Kidney epithelial cell (primary cell): ENCODE data around the gene GSTM3. TPM values are rescaled to one million over a fixed set of nuclear protein-coding genes. Genes with fewer than 3 reads are reported as not detected.

Source experiments
- DNase-seq: peaks from one replicate; pipeline ENCODE4 v3.0.0-alpha.2; 2010; ENCODE audit warnings: low read depth
- H3K27me3 ChIP-seq: 2 replicates; pipeline ENCODE4 v1.6.0; 2011; ENCODE audit warnings: low read length; ENCODE audit not compliant: control insufficient read depth, insufficient read depth
- H3K36me3 ChIP-seq: 2 replicates; pipeline ENCODE4 v1.5.1; 2011; ENCODE audit warnings: low read length; ENCODE audit not compliant: control insufficient read depth, insufficient read depth
- H3K4me3 ChIP-seq: 2 replicates; pipeline ENCODE4 v1.5.1; 2011; ENCODE audit warnings: low read depth, mild to moderate bottlenecking, control low read depth, low read length
- CTCF ChIP-seq: IDR thresholded peaks from 2 replicates; pipeline ENCODE4 v1.5.1; 2011; ENCODE audit warnings: mild to moderate bottlenecking, moderate library complexity, low read length, control low read depth, inconsistent platforms; ENCODE audit not compliant: insufficient read depth, poor library complexity, severe bottlenecking
- total RNA-seq: library from RNA; depleted of rRNA; stranded (reverse); fragments of >200 nt; gene quantifications from 2 replicates; pipeline ENCODE4 v1.2.3, GENCODE V29; 2015

The GSTM3 gene
- total RNA-seq, 1 donor from 2014 or later = 30.3 TPM

DNA sequence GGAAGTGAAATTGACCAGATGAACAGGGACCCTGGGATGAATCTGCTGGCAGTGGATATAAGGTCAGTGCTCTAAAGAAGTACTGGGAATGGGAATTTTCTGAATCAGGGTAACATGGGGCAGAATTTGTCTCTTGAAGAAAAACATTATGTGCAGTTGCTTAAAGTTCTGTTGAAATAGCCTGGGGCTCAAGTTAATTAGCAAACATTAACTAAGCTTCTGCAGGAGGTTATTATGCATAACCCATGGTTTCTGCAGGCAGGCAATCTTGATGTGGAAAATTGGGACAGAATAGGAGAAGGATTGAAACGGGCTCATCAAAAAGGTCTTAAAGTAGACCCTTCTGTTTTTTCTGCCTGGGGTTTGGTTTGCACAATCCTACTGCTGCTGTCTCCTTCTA is 14.8 kb downstream of the GSTM3 start:
- Histone ChIP-seq H3K27me3 (no peaks in the 10 kb centered on the region), H3K36me3 (no peaks in the 10 kb centered on the region), H3K4me3 (no peak overlapping the region)
- TF ChIP-seq CTCF = no peak
- no peak for DNase-seq

DNA sequence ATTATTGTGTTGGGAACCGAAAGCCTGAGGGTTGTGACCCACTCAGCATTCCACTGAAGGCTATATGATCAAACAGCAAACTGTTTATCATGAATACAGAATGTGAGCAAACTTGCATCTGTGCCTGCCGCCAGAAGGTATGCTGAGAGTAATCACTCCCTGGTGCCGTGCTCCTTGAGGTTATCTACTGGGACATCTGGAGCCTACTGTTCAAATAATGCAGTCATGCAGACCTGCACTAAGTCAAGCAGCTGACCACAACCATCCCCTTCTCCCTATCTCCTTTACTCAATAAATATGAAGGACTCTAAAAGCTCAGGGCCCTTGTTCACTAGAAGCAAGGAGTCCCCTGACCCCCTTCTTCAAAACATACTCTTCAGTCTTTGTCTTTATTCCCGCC is 15.3 kb downstream of the GSTM3 start:
- H3K36me3 ChIP-seq = no peaks in the 10 kb centered on the region
- no peak for DNase-seq
- no peaks in the 10 kb centered on the region for H3K27me3 ChIP-seq
- H3K4me3 ChIP-seq = no peak overlapping the region
- TF ChIP-seq CTCF = no peak

GRCh38 chr1:109724933-109725332 is 15.9 kb downstream of the GSTM3 start:
- Histone ChIP-seq H3K4me3 (no peak overlapping the region), H3K36me3 (no peaks in the 10 kb centered on the region), H3K27me3 (no peaks in the 10 kb centered on the region)
- no peak for DNase-seq
- TF ChIP-seq CTCF = no peak

DNA sequence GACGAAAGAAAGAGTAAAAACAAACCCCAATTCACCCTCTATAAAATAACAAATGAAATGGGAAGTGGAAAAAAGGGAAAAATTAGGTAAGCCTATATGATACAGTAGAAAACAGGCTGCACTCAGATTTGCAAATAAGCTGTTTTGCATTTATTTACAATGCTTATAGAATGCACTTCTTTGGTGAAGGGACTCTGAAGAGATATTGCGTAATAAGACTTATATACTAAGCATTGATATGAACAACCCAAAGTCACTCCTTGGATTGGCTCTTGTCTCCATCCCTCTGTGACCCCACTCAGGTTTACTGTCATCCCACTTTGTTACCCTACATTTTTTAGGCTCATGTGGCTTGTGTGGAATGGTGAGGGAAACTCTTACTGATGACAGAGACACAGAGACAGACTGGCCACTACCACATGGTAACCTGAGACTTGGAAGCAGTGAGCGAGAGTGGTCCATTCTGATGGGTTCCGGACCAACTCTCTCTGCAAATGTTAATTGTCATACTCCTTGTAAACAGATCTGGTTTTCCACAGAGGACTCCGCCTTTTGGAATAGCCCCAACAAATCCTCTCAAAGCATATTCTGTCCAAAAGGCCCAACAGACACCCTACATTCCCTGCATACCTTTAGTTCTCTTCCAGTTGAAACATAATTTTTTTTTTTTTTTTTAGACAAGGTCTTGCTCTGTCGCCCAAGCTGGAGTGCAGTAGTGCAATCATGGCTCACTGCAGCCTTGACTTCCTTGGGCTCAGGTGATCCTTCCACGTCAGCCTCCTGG is 17.7 kb downstream of the GSTM3 start:
- TF ChIP-seq CTCF = no peak
- Histone ChIP-seq H3K27me3 (no peaks in the 10 kb centered on the region), H3K4me3 (no peak overlapping the region), H3K36me3 (no peaks in the 10 kb centered on the region)
- DNase-seq = no peak

- Histone ChIP-seq H3K4me3 (no peak overlapping the region), H3K36me3 (no peaks in the 10 kb centered on the region), H3K27me3 (no peaks in the 10 kb centered on the region)
- DNase-seq = no peak
- TF ChIP-seq CTCF = no peak
Measured at GRCh38 chr1:109721971-109722370, 18.9 kb downstream of the GSTM3 start.

DNA sequence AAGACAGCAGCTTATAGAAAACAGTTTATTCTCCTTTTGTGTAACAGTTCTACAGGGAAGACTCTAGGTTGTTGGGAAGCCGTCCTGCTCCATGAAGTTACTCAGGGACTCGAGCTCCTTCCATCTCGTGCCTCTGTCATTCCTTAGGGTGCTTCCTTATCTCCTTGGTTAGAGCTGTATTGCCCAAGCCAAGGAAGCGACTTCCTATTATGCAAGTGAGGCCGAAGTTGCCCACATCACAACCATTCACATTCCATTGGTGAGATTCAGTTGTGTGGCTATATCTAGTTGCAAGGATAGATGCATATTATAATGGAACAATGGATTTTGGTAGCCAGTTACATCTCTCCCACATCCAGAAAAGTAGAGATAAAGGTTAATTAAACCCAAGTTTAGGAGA is 19.8 kb downstream of the GSTM3 start:
- Histone ChIP-seq H3K27me3 (no peaks in the 10 kb centered on the region), H3K4me3 (no peak overlapping the region), H3K36me3 (no peaks in the 10 kb centered on the region)
- DNase-seq = no peak
- no peak for TF ChIP-seq CTCF
